ENCODE data around the gene NR2F2.

- TF ChIP-seq CTCF (IDR thresholded peaks at IDR 0.05): no peak
- TF ChIP-seq ZFX (IDR thresholded peaks at IDR 0.05; ENCODE audit: borderline replicate concordance): no peak
These were observed 443 bp upstream of the NR2F2 start for GRCh38 chr15:96330064-96330449.

Data from 22Rv1 (cell line).